Measurements from ENCODE around the gene GLI1.

The GLI1 gene

DNA sequence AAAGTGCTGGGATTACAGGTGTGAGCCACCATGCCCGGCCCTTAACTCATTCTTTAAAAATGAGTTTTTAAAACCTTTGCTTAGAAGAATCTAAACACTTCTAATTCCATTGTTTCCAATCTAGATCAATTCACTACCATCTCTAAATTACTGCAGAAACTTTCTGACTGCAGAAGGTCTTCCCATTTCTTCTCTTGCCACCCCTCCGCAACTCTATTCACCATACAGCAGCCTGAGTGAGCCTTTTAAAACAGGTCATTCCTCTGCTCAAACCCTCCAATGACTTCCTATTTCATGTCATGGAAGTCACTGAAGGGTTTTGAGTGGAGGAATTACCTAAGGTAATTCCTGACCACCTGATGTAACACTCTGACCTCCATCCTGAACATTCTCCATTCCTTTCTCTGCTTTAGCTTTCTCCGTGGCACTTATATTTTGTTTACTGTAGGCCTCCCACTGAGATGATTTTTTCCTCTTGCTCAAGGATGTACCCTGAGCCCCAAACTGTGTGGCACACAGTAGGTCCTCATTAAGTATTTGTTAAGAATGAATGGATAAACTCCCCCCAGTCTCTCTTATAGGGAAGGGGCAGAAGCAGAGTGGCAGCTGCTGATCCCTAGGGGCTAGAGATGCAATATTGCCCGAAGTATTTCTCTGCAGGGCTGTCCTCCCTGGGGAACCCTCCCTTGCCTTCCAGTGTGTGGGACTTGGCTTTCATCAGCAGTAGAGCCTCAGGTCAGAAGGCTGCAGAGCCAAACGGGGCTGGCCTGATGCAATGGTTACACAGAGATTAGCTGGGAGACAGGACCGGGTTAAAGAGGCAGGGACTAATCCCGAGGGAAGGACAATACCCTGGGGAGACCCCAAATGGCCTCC, 59.6 kb downstream of the GLI1 start:
- no peak for DNase-seq (ENCODE audit: low read depth in 2 of 2)

- no peak for DNase-seq (ENCODE audit: low read depth in 2 of 2)
Measured at GRCh38 chr12:57519796-57520052, 60.1 kb downstream of the GLI1 start.

DNA sequence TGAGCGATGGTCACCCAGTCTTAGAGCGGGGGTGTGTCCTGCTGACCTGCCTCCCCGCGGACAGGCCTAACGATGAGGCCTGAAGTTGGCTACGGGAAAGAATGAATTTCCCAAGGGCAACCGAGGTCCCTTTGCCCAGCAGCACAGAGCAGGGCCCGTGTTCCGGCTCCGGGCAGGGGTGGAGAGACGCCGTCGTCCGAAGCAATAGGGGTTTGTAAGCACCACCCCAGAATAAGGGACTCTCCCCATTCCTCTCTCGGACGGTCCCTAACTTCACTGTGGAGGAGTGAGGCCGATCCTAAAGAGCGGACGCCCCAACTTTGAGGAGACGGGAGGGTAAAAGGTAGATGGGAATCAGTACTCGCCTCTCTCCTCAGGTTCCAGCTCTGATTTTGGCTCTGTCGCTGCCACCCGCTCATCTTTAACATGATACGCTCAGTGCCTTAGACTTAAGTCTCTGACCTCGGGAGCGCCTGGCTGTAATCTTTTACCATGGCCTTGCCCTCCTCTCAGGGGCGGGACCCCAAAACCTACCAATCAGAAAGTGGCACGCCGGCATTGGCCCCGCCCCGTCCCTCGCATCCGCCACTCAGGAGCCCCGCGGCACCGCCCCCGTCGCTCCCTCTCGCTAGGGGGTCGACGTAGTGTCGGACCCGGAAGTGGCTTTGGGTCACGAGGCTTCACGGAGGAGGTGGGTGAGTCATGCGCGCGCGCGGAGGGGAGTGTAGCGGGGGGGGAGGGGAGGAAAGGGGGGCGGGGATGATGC, 60.7 kb downstream of the GLI1 start, which contains the start of gene DDIT3:
Gene DDIT3, minus strand, starts transcription at position 462 of the 766 bp plus-strand sequence. CDS start 3,108 bp downstream, outside the sequence.
- DNase-seq (ENCODE audit: low read depth in 2 of 2), result peak; percentile 99

GRCh38 chr12:57521525-57522010, 62.0 kb downstream of the GLI1 start:
- no peak for DNase-seq (ENCODE audit: low read depth in 2 of 2)

Data from fibroblast of skin of left quadriceps (primary cell).